ENCODE data around the gene PRDM2.
A peak's percentile ranks its signal among the peaks of the same experiment; 100 is the strongest.

The PRDM2 gene

DNA sequence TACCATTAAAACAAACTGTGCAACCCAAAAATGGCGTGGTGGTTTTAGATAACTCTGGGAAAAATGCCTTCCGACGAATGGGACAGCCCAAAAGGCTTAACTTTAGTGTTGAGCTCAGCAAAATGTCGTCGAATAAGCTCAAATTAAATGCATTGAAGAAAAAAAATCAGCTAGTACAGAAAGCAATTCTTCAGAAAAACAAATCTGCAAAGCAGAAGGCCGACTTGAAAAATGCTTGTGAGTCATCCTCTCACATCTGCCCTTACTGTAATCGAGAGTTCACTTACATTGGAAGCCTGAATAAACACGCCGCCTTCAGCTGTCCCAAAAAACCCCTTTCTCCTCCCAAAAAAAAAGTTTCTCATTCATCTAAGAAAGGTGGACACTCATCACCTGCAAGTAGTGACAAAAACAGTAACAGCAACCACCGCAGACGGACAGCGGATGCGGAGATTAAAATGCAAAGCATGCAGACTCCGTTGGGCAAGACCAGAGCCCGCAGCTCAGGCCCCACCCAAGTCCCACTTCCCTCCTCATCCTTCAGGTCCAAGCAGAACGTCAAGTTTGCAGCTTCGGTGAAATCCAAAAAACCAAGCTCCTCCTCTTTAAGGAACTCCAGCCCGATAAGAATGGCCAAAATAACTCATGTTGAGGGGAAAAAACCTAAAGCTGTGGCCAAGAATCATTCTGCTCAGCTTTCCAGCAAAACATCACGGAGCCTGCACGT, 82.1 kb downstream of the PRDM2 start:
- in situ Hi-C loops (cut with HindIII; ENCODE audit: low sequenced_read_pairs): no loop called here
- DNase-seq (ENCODE audit: low read depth): no peak
- H3K4me3 ChIP-seq (ENCODE audit: low read depth, low read length): no peak overlapping the region
- TF ChIP-seq, protein P1, sequence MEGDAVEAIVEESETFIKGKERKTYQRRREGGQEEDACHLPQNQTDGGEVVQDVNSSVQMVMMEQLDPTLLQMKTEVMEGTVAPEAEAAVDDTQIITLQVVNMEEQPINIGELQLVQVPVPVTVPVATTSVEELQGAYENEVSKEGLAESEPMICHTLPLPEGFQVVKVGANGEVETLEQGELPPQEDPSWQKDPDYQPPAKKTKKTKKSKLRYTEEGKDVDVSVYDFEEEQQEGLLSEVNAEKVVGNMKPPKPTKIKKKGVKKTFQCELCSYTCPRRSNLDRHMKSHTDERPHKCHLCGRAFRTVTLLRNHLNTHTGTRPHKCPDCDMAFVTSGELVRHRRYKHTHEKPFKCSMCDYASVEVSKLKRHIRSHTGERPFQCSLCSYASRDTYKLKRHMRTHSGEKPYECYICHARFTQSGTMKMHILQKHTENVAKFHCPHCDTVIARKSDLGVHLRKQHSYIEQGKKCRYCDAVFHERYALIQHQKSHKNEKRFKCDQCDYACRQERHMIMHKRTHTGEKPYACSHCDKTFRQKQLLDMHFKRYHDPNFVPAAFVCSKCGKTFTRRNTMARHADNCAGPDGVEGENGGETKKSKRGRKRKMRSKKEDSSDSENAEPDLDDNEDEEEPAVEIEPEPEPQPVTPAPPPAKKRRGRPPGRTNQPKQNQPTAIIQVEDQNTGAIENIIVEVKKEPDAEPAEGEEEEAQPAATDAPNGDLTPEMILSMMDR (IDR thresholded peaks at IDR 0.05; ENCODE audit: low read depth, low read length, missing control alignments): no peak

- H3K4me3 ChIP-seq (ENCODE audit: low read depth, low read length): no peak overlapping the region
- in situ Hi-C loops (cut with HindIII; ENCODE audit: low sequenced_read_pairs): no loop called here
- no peak for DNase-seq (ENCODE audit: low read depth)
- TF ChIP-seq, protein P1 (IDR thresholded peaks at IDR 0.05; ENCODE audit: low read depth, low read length, missing control alignments): no peak
Observed at GRCh38 chr1:13782634-13783360, 82.8 kb downstream of the PRDM2 start.

DNA sequence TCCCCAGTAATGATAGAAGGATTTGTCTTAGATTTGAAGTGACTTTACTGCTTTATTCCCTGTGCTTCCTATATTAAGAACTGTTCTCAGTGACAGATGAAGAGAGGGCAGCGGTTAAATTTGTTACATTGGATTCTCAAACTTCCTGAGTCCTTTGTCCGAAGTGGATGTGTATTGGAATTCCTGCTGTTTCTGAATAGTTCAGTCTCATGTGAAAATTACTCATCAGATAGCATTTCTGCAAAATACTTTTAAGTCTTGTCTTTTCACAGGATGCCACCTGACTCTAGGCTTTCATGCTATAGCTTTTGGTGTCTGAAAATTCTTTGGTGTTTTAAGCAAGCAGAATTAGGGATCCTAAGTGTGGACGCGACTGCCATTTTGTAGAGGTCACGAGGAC, 83.6 kb downstream of the PRDM2 start:
- H3K4me3 ChIP-seq (ENCODE audit: low read depth, low read length): no peak overlapping the region
- TF ChIP-seq, protein P1 (IDR thresholded peaks at IDR 0.05; ENCODE audit: low read depth, low read length, missing control alignments): no peak
- in situ Hi-C loops (cut with HindIII; ENCODE audit: low sequenced_read_pairs): no loop called here
- peak; percentile 47 for DNase-seq (ENCODE audit: low read depth)

- TF ChIP-seq, protein P1 (IDR thresholded peaks at IDR 0.05; ENCODE audit: low read depth, low read length, missing control alignments): no peak
Observed at GRCh38 chr1:13784971-13785370, 85.0 kb downstream of the PRDM2 start.

GRCh38 chr1:13786541-13786940, 86.6 kb downstream of the PRDM2 start:
- no peak for DNase-seq (ENCODE audit: low read depth)
- no peak overlapping the region for H3K4me3 ChIP-seq (ENCODE audit: low read depth, low read length)
- in situ Hi-C loops (cut with HindIII; ENCODE audit: low sequenced_read_pairs): no loop called here
- TF ChIP-seq, protein P1 (IDR thresholded peaks at IDR 0.05; ENCODE audit: low read depth, low read length, missing control alignments): no peak

More at GRCh38 chr1:13784971-13785370, 85.0 kb downstream of the PRDM2 start:
- H3K4me3 ChIP-seq (ENCODE audit: low read depth, low read length): no peak overlapping the region
- DNase-seq (ENCODE audit: low read depth): no peak
- in situ Hi-C loops (cut with HindIII; ENCODE audit: low sequenced_read_pairs): no loop called here

GRCh38 chr1:13788795-13789194, 88.8 kb downstream of the PRDM2 start:
- no peak overlapping the region for H3K4me3 ChIP-seq (ENCODE audit: low read depth, low read length)
- TF ChIP-seq, protein P1 (IDR thresholded peaks at IDR 0.05; ENCODE audit: low read depth, low read length, missing control alignments): no peak
- in situ Hi-C loops (cut with HindIII; ENCODE audit: low sequenced_read_pairs): no loop called here
- no peak for DNase-seq (ENCODE audit: low read depth)
